ENCODE measurements around the gene NUTM2G.
"Not testable (repeated sequence)": the region's sequence is repeated elsewhere in the genome, so short reads cannot be mapped to it uniquely, and the experiment has no call there.

NUTM2G gene

GRCh38 chr9:96934097-96934496 is 5.5 kb downstream of the NUTM2G start:
- not testable (repeated sequence) for H3K4me3 Mint-ChIP-seq; H3K4me1 Mint-ChIP-seq (ENCODE audit: low read depth); H3K9me3 Mint-ChIP-seq

GRCh38 chr9:96934706-96935105 is 6.1 kb downstream of the NUTM2G start:
- not testable (repeated sequence) for H3K9me3 Mint-ChIP-seq; H3K36me3 Mint-ChIP-seq (ENCODE audit: low read depth); H3K4me1 Mint-ChIP-seq (ENCODE audit: low read depth); H3K4me3 Mint-ChIP-seq; H3K27me3 Mint-ChIP-seq; H3K27ac Mint-ChIP-seq

More at GRCh38 chr9:96934097-96934496, 5.5 kb downstream of the NUTM2G start:
- H3K36me3 Mint-ChIP-seq (ENCODE audit: low read depth); H3K27ac Mint-ChIP-seq; H3K27me3 Mint-ChIP-seq: not testable (repeated sequence)

GRCh38 chr9:96935401-96935800 is 6.8 kb downstream of the NUTM2G start:
- H3K27ac Mint-ChIP-seq; H3K9me3 Mint-ChIP-seq; H3K4me1 Mint-ChIP-seq (ENCODE audit: low read depth); H3K27me3 Mint-ChIP-seq; H3K36me3 Mint-ChIP-seq (ENCODE audit: low read depth); H3K4me3 Mint-ChIP-seq: not testable (repeated sequence)

- H3K27me3 Mint-ChIP-seq; H3K9me3 Mint-ChIP-seq; H3K4me1 Mint-ChIP-seq (ENCODE audit: low read depth); H3K4me3 Mint-ChIP-seq; H3K36me3 Mint-ChIP-seq (ENCODE audit: low read depth); H3K27ac Mint-ChIP-seq: not testable (repeated sequence)
These were observed 8.8 kb downstream of the NUTM2G start for GRCh38 chr9:96937442-96937841.

- not testable (repeated sequence) for H3K27me3 Mint-ChIP-seq; H3K27ac Mint-ChIP-seq; H3K36me3 Mint-ChIP-seq (ENCODE audit: low read depth); H3K9me3 Mint-ChIP-seq; H3K4me3 Mint-ChIP-seq; H3K4me1 Mint-ChIP-seq (ENCODE audit: low read depth)
These were observed 10.5 kb downstream of the NUTM2G start for GRCh38 chr9:96938957-96939665.

- H3K27me3 Mint-ChIP-seq; H3K4me3 Mint-ChIP-seq; H3K4me1 Mint-ChIP-seq (ENCODE audit: low read depth); H3K9me3 Mint-ChIP-seq; H3K36me3 Mint-ChIP-seq (ENCODE audit: low read depth); H3K27ac Mint-ChIP-seq: not testable (repeated sequence)
These were observed 12.3 kb downstream of the NUTM2G start for GRCh38 chr9:96940982-96941381.

GRCh38 chr9:96941628-96942027 is 13.0 kb downstream of the NUTM2G start:
- H3K27me3 Mint-ChIP-seq; H3K27ac Mint-ChIP-seq; H3K9me3 Mint-ChIP-seq; H3K4me1 Mint-ChIP-seq (ENCODE audit: low read depth); H3K36me3 Mint-ChIP-seq (ENCODE audit: low read depth); H3K4me3 Mint-ChIP-seq: not testable (repeated sequence)

GRCh38 chr9:96942181-96942580 is 13.5 kb downstream of the NUTM2G start:
- not testable (repeated sequence) for H3K36me3 Mint-ChIP-seq (ENCODE audit: low read depth); H3K4me1 Mint-ChIP-seq (ENCODE audit: low read depth); H3K4me3 Mint-ChIP-seq; H3K27me3 Mint-ChIP-seq; H3K27ac Mint-ChIP-seq; H3K9me3 Mint-ChIP-seq

GRCh38 chr9:96949346-96949745 is 20.7 kb downstream of the NUTM2G start:
- H3K4me3 Mint-ChIP-seq; H3K27me3 Mint-ChIP-seq; H3K9me3 Mint-ChIP-seq; H3K27ac Mint-ChIP-seq; H3K4me1 Mint-ChIP-seq (ENCODE audit: low read depth): not testable (repeated sequence)
- H3K36me3 Mint-ChIP-seq (ENCODE audit: low read depth): peaks cover 16% of the 10 kb centered on the region

- H3K4me3 Mint-ChIP-seq; H3K27ac Mint-ChIP-seq; H3K27me3 Mint-ChIP-seq; H3K9me3 Mint-ChIP-seq; H3K4me1 Mint-ChIP-seq (ENCODE audit: low read depth): not testable (repeated sequence)
- peaks cover 16% of the 10 kb centered on the region for H3K36me3 Mint-ChIP-seq (ENCODE audit: low read depth)
These were observed 21.9 kb downstream of the NUTM2G start for GRCh38 chr9:96950539-96950938.

GRCh38 chr9:96967591-96967990 is 38.9 kb downstream of the NUTM2G start:
- H3K4me1 Mint-ChIP-seq (ENCODE audit: low read depth); H3K27ac Mint-ChIP-seq; H3K27me3 Mint-ChIP-seq; H3K4me3 Mint-ChIP-seq; H3K9me3 Mint-ChIP-seq: not testable (repeated sequence)
- H3K36me3 Mint-ChIP-seq (ENCODE audit: low read depth): peaks cover 21% of the 10 kb centered on the region

GRCh38 chr9:96972552-96972951 is 43.9 kb downstream of the NUTM2G start:
- H3K27me3 Mint-ChIP-seq, H3K9me3 Mint-ChIP-seq: not testable (repeated sequence)
- H3K4me3 Mint-ChIP-seq: peak overlapping the region; percentile 24
- peak overlapping the region; percentile 77 for H3K27ac Mint-ChIP-seq
- peaks cover 26% of the 10 kb centered on the region for H3K36me3 Mint-ChIP-seq (ENCODE audit: low read depth)
- peaks cover 35% of the 10 kb centered on the region for H3K4me1 Mint-ChIP-seq (ENCODE audit: low read depth)

- not testable (repeated sequence) for H3K27me3 Mint-ChIP-seq, H3K27ac Mint-ChIP-seq, H3K9me3 Mint-ChIP-seq, H3K4me3 Mint-ChIP-seq
- Mint-ChIP-seq H3K36me3 (ENCODE audit: low read depth) (peaks cover 20% of the 10 kb centered on the region), H3K4me1 (ENCODE audit: low read depth) (peaks cover 40% of the 10 kb centered on the region)
These were observed 45.4 kb downstream of the NUTM2G start for GRCh38 chr9:96974037-96974436.

- H3K4me1 Mint-ChIP-seq (ENCODE audit: low read depth): peaks cover 15% of the 10 kb centered on the region
- not testable (repeated sequence) for H3K27me3 Mint-ChIP-seq; H3K4me3 Mint-ChIP-seq; H3K27ac Mint-ChIP-seq; H3K9me3 Mint-ChIP-seq; H3K36me3 Mint-ChIP-seq (ENCODE audit: low read depth)
These were observed 55.0 kb downstream of the NUTM2G start for GRCh38 chr9:96983496-96984122.

- not testable (repeated sequence) for H3K36me3 Mint-ChIP-seq (ENCODE audit: low read depth); H3K27ac Mint-ChIP-seq; H3K9me3 Mint-ChIP-seq; H3K4me3 Mint-ChIP-seq; H3K27me3 Mint-ChIP-seq
- peaks cover 16% of the 10 kb centered on the region for H3K4me1 Mint-ChIP-seq (ENCODE audit: low read depth)
These were observed 55.5 kb downstream of the NUTM2G start for GRCh38 chr9:96984139-96984538.

- H3K36me3 Mint-ChIP-seq (ENCODE audit: low read depth); H3K4me3 Mint-ChIP-seq; H3K9me3 Mint-ChIP-seq; H3K27ac Mint-ChIP-seq; H3K27me3 Mint-ChIP-seq: not testable (repeated sequence)
- H3K4me1 Mint-ChIP-seq (ENCODE audit: low read depth): peaks cover 19% of the 10 kb centered on the region
These were observed 56.2 kb downstream of the NUTM2G start for GRCh38 chr9:96984887-96985286.

Measured in stimulated activated naive CD8-positive, alpha-beta T cell treated with anti-CD3 and anti-CD28 coated beads, Interleukin-15, Interleukin-2, amounts not matched to agents 100 ng/mL and 50 ng/mL, for 24 hours (primary cell).